ENCODE results near the gene VAC14. TPM values are rescaled to one million over a fixed set of nuclear protein-coding genes. Genes with fewer than 3 reads are reported as not detected.

The VAC14 gene
- total RNA-seq, 2 donors from 2014 or later, result 25.8 to 28.4 TPM

DNA sequence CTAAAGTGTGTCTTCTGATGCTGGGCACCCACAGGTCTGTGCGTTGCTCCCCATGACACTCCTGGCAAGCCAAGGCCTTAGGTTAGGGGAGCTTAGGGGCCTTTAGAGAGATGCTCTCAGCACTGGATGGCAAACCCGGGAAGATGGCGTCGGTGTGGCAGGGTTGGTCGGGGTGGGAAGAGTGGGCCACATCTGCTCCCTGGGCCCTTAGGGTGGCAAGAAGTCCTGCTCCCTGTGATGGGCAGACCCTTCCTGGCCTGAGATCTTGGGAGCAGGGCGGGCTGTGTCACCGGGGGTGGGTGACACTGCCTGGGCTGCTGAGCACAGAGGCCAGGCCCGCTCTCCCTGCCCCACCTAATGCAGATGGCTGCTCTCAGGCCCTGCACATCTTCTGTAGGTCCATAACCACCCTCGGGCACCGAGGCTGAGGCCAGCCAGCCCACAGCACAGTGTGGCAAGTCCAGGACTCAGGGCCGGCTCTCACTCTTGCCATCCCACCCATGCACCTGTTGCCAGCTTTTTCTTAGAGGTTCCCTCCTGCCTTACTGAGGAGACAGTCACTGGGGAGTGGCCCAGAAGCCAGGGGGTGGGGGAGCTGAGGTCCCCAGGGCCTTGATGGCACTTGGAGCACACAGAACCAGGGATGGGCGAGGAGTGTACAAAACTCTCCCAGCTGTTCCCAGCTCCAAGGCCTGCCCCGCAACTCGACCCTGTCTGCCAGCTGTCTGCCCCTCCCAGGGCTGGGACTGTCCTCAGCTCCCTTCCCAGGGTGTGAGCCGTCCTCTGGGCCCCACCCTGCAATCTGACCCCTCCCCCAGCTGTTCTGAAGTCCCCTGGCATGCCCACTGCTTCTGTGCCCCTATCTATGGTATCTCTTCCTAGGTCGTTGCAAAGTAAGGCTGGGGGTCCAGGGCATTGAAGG, 110.7 kb downstream of the VAC14 start:
- no peak for DNase-seq (ENCODE audit: low spot score)
- intact Hi-C loops (cut with DNase I), result no loop called here

DNA sequence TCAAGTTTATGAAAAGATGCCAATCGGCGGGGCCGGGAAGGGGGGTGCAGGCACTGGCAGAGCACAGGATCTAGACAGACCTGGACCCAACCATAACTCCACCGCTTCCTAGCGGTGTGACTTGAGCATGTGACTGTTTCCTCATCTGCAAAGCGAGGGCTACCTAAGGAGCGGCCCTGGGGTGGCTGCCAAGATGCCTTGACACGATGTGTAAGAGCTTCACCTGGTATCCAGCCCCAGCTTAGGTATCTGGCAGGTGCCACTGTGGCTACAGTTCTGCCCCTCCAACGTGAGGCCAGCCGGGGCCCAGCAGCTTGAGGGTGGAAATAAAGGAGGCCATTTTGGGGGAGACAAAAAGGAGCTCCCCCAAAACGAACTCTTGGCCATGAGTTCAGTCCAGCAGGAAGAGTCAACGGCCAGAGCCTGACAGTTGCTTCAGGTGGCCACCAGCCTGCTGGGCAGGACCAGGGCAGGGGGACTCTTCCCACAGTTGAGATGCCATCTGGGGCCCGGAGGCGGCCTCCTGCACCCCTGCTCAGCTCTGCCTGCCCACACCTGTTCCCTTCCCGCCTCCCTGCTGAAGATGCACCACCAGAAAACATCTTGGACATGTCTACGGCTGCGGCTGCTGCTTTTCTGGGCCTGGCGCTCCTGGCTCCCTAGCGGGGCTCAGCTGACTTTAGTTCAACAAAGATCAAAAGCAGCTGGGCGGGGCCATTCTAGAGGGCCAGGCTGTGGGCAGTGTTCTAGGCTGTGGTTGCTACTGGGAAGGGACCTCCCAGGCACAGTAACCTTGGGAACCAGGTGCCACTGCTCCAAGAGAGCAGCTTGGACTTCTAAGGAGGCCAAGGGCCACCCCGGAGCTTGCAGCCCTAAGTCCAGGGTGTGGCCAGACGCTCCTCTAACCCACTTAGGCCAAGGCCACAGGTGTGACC, 111.7 kb downstream of the VAC14 start:
- intact Hi-C loops (cut with DNase I), result no loop called here
- DNase-seq (ENCODE audit: low spot score), result no peak

DNA sequence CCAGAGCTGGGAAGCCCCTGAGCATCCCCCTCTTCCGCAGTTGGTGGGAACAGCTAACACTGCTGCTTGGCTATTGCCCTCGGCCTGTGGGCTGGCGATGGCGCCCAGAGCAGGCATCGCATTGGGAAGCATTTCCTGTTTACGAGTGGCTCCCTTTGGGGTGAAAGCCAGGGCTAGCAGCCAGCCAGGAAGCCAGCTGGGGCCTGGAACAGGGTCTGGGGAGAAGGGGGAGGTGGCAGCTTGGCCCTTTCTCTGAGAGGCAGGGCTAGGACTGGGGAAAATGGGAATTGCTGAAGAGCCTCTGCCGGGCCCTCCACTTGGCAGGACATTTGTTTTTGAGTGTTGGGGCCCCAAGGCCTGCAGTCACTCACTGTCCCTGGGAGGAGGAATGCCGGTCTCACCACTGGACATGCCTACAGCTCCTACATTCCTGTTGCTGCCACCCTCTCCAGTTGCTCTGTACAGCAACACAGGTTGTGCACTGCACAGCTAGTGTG, 112.7 kb downstream of the VAC14 start:
- no peak for DNase-seq (ENCODE audit: low spot score)
- intact Hi-C loops (cut with DNase I), result no loop called here

- DNase-seq (ENCODE audit: low spot score), result no peak
- intact Hi-C loops (cut with DNase I), result no loop called here
These were observed 113.2 kb downstream of the VAC14 start for GRCh38 chr16:70687671-70688245.

DNA sequence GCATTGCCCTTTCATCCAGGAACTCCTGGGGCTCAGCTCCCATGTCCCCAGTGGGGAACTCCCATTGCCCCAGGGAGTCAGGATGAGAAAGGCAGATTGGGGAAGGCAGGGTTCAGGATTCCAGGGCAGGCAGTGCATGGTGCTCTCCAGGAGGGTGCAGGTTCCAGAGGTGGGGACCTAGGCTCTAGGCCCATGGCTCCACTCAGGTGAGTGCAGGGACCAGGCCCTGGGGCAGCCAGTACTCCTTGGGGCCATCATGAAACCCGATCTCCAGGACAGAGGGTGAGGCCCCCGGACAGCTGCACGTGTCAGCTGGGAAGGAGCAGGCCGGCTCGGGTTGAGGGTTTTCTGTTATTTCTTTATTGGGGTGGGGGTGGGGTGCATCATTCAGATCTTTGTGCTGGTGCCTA, 113.9 kb downstream of the VAC14 start:
- intact Hi-C loops (cut with DNase I), result no loop called here
- no peak for DNase-seq (ENCODE audit: low spot score)

- DNase-seq (ENCODE audit: low spot score), result no peak
- intact Hi-C loops (cut with DNase I), result no loop called here
These were observed 114.4 kb downstream of the VAC14 start for GRCh38 chr16:70686376-70687101.

GRCh38 chr16:70685938-70686375, 115.0 kb downstream of the VAC14 start, which contains the start of gene MTSS2:
Gene MTSS2, minus strand, starts transcription at chr16:70686053. Its CDS starts 262 bp downstream, at chr16:70685791.
- DNase-seq (ENCODE audit: low spot score), result peak; percentile 94
- intact Hi-C loops (cut with DNase I), result no loop called here

DNA sequence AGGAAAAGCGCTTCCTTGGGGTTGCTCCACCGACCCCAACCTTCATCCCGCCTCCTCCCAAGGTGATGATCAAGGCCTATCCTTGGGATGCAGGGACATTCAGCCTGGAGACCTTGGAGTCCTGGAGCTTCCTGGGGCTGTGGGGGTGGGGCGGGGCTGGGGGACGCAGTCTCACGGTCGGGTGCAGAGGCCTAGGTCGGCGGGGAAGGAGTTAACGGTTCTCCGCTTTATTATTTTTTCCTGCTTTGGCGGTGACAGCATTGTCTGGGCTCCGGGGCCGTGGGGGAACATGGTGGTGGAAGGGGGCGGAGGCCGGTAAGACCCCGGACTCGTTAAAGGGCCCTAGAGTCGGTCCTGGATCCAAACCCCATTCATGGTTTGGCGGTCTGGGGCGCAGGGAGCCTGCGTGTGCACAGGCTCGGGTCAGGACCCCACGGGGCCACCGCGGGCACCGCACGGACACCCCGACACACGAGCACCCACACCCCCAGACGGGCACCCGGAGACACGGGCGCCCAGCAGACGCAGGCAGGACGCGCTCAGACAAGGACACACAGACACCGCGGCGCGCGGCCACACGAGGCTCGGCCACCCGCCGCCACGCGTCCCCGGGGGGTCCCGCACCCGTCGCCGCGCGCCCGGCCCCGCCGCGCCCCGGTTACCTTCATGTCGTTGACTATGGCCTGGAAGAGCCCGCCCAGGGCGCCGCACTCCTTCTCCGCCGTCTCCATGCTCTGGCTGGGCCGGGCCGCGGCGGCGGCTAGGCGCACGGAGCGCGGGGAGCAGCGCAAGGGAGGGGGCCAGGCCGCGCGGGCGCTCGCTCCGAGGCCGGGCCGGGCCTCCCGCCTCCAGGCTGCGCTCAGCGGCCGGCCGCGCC, 115.7 kb downstream of the VAC14 start:
- intact Hi-C loops (cut with DNase I), result no loop called here
- no peak for DNase-seq (ENCODE audit: low spot score)

- no peak for DNase-seq (ENCODE audit: low spot score)
- intact Hi-C loops (cut with DNase I), result loop anchor here (5.0 kb wide), 4 partner anchors 53 to 88 kb away; no protein-coding TSS in a partner anchor
These were observed 116.6 kb downstream of the VAC14 start for GRCh38 chr16:70684146-70685060.

DNA sequence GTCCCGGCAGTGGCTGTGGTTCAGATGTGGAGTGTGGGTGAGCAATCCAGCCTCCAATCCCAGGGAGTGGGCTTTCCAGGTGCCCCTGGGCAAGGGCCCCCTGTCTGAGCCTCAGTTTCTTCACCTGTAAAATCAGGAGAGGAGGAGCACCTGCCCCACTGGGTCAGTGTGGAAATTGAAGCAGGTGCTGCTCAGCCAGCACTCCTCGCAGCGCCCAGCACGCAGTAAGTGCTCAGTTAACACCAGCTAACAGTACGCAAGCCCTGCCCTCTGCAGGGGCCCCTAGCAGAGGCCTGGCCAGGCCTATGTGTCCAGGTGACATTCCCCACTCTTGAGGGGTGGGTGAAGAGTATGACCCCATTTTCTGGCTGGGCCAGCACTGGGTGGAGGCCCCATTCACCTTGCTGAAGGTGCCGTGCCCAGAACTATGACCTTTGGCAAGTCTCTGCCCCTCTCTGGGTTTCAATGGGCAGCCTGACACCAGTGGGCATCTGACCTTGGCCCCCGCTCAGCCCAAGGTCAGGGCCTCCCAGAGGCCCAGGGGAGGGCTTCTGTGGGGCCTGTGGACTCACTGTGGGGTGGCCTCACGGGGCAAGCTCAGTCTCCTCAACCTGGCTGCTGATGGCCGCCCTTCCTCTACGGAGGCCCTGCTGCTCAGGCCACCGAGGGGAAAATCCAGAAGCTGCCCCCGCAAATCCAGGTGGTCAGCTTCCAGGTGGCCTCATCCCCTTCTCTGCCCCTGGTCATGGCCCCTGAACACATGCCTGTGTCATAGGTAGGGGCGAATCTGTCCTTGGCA, 117.6 kb downstream of the VAC14 start:
- intact Hi-C loops (cut with DNase I), result loop anchor here (5.0 kb wide), 4 partner anchors 54 to 89 kb away; no protein-coding TSS in a partner anchor
- DNase-seq (ENCODE audit: low spot score), result no peak

DNA sequence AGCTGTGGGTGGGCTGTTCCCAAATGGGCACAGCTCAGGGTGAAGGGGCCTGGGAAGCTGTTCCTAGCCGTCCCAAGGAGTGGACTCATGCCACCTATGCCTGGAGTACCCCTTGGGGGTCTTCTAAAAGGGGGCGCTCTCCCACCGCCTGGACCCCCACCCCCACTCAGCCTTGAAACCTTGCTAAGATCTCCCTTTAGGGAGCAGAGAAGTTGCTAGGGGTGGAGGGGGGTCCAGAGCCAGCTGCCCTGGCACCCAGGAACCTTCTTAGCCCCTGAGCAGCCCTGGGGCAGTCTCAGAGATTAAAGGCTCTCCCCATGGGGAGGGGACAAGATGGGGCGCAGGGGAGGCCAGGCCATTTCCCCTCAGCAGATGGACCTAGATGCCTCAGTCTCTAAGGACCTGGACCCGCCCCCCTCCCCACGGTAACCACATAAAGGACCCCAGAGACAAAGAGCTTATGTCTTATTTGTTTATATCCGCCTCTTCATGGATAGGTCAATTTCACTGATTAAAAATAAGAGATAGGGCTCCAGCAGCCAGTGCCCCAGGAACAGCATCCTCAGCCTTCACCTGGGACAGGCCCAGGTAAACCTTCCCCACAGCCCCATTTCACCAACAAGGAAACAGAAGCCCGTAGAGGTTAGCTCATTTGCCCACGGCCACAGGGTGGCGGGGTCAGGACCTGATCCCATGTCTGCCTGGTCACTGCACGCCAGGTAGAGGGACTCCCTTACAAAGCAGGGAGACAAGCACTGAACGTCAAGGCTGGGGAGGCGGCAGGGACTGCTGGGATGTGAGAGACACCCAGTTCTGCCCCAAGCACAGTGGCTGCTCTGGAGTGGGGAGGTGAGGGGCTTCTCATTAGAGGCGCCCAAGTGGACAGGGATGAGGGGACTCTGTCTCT, 118.5 kb downstream of the VAC14 start:
- intact Hi-C loops (cut with DNase I), result loop anchor here (5.0 kb wide), 4 partner anchors 55 to 90 kb away; no protein-coding TSS in a partner anchor
- no peak for DNase-seq (ENCODE audit: low spot score)

DNA sequence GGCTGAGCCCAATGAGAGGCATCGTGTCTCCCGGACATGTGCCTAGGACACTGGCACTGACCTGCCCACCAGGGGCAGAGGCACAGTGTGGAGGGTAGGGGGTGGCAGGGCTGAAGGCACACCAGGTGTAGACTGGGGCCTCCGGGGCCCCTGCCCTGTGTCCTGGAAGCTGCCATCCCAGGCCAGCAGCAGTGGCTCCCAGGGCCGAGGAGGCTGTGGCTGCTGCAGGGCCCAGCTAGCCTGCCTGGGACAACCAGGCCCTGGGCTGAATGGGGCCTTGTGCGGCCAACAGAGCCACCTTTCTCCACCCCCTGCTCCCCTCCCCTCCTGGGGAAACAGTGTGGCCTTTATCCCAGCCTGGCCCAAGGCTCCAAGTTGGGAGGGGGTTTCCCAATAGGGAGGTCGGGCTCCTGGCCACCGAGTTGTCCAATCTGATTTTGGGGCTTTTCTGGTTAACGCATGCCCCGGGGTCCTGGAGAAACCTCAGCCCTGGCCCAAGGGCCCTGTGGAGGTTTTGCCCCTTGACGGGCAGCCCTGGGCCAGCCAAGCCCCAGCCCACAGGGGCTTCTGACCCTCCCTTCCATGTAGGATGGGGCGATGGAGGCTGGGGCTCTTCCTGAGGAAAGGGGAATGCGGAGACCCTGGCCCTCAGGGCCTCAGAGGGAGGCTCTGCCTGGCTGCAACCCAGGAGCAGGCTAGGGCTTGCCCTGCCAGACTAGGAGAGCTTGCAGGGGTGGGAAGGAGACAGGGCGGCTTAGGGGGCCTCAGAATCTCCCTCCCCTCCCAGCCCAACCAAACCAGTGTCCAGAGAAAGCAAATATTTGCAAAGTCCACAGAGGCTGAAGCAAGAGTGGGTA, 119.3 kb downstream of the VAC14 start:
- intact Hi-C loops (cut with DNase I), result loop anchor here (5.0 kb wide), 4 partner anchors 56 to 91 kb away; no protein-coding TSS in a partner anchor
- no peak for DNase-seq (ENCODE audit: low spot score)

GRCh38 chr16:70680495-70681381, 120.2 kb downstream of the VAC14 start:
- no peak for DNase-seq (ENCODE audit: low spot score)
- intact Hi-C loops (cut with DNase I), result loop anchor here (5.0 kb wide), 4 partner anchors 57 to 92 kb away; no protein-coding TSS in a partner anchor

All from posterior vena cava (tissue), 2 donors.